Sigmoid colon (tissue), 4 donors: ENCODE data around the gene MRPL19.

Source experiments
- EP300 ChIP-seq, 4 donors: sonication (generic); formaldehyde crosslinking; IDR thresholded peaks; one replicate each; pipeline ENCODE4 v1.6.1; 2017; ENCODE audit warnings: antibody characterized with exemption in 4 of 4
- TF ChIP-seq, protein P1 (sequence below), 4 experiments: fragments of 450-650 bp in 3 of 4; fragments of 200-600 bp in 1 of 4; IDR thresholded peaks; one replicate each; pipeline ENCODE4 v1.5.1; 2016 to 2019; ENCODE audit warnings: antibody characterized with exemption in 4 of 4, mild to moderate bottlenecking in 3 of 4, moderate library complexity in 2 of 4

DNA sequence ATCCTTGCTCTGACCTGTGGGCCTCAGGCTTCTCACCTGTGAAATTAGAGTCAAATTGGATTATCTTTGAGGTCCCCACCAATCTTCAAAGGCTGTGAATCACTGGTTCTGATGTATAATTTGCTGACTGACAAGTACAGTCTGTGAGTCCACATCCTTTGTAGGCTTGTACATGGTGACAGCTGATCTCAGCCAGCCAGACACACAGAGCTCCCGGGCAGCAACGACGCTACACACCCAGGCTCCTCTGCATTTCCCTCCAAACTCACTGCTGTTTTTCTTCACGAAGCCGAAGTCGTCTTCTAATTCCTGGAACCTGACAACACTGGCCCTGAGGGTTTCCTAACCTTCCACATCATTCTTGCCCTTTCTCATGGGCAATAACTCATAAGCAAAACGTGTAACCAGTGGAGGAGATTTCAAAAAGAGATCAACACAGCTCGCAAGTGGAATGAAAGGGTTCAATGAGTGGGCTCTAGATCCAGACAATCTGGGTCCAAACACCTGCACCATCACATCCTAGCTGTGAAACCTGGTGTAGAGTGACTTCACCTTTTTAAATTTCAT lies 47.9 kb upstream of the MRPL19 start:
- TF ChIP-seq, protein P1, sequence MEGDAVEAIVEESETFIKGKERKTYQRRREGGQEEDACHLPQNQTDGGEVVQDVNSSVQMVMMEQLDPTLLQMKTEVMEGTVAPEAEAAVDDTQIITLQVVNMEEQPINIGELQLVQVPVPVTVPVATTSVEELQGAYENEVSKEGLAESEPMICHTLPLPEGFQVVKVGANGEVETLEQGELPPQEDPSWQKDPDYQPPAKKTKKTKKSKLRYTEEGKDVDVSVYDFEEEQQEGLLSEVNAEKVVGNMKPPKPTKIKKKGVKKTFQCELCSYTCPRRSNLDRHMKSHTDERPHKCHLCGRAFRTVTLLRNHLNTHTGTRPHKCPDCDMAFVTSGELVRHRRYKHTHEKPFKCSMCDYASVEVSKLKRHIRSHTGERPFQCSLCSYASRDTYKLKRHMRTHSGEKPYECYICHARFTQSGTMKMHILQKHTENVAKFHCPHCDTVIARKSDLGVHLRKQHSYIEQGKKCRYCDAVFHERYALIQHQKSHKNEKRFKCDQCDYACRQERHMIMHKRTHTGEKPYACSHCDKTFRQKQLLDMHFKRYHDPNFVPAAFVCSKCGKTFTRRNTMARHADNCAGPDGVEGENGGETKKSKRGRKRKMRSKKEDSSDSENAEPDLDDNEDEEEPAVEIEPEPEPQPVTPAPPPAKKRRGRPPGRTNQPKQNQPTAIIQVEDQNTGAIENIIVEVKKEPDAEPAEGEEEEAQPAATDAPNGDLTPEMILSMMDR (IDR thresholded peaks at IDR 0.05) = no peak
- TF ChIP-seq EP300 (IDR thresholded peaks at IDR 0.05) = no peak
